ENCODE results near the gene CCDC87. TPM values are rescaled to one million over a fixed set of nuclear protein-coding genes. Genes with fewer than 3 reads are reported as not detected.

The CCDC87 gene
- total RNA-seq, 1 experiment from 2014 or later = 2.0 TPM

GRCh38 chr11:66593650-66594049 lies 787 bp upstream of the CCDC87 start:
- H3K27me3 ChIP-seq (ENCODE audit: control insufficient read depth, insufficient read depth, low read length) = no peaks in the 10 kb centered on the region
- H3K9me3 ChIP-seq (ENCODE audit: control insufficient read depth, insufficient read depth, low read depth, low read length) = no peaks in the 10 kb centered on the region; the same call in 1 of the 2 replicates
- intact Hi-C loops (cut with micrococcal nuclease; ENCODE audit: unreplicated experiment) (no loop called here), in situ Hi-C loops (cut with HindIII; ENCODE audit: low pct_unique_long_range_greater_than_20kb, low sequenced_read_pairs) (no loop called here)
- CTCF ChIA-PET = interaction anchor here (0.7 kb wide), 1 partner anchor 241 kb away, joined by 3 read pairs; no protein-coding TSS in a partner anchor
- H3K4me3 ChIP-seq (ENCODE audit: low read depth in 2 of 2, low read length in 2 of 2) = peak overlapping the region; percentile 88 to 95
- H3K36me3 ChIP-seq (ENCODE audit: control insufficient read depth, insufficient read depth, low read length) = no peaks in the 10 kb centered on the region
- TF ChIP-seq SIN3A (IDR thresholded peaks at IDR 0.05; ENCODE audit: borderline replicate concordance, insufficient read depth, low read depth, low read length) = no peak
- no peak for TF ChIP-seq CTCF (IDR thresholded peaks at IDR 0.05)
- TF ChIP-seq TCF7L2 (IDR thresholded peaks at IDR 0.05; ENCODE audit: low read depth, low read length) = no peak
- TF ChIP-seq POLR2AphosphoS5 (IDR thresholded peaks at IDR 0.05; ENCODE audit: low read depth, low read length) = no peak
- TF ChIP-seq REST (IDR thresholded peaks at IDR 0.05; ENCODE audit: insufficient read depth in 1 of 2, low read depth in 2 of 2, low read length in 1 of 2) = no peak
- peaks cover 8% of the 10 kb centered on the region for H3K4me1 ChIP-seq (ENCODE audit: control insufficient read depth, insufficient read depth, low read length)
- POLR2A ChIA-PET = no interaction called here
- ATAC-seq (no peak), DNase-seq (ENCODE audit: low read depth, low spot score) (no peak)
- peak overlapping the region; percentile 96 for H3K27ac ChIP-seq (ENCODE audit: low read length)
- no TSS peak for BruUV-seq (replicated peaks)

GRCh38 chr11:66593303-66593635 lies 406 bp upstream of the CCDC87 start:
- intact Hi-C loops (cut with micrococcal nuclease; ENCODE audit: unreplicated experiment) (no loop called here), in situ Hi-C loops (cut with HindIII; ENCODE audit: low pct_unique_long_range_greater_than_20kb, low sequenced_read_pairs) (no loop called here)
- ChIA-PET CTCF (interaction anchor here (0.7 kb wide), 1 partner anchor 241 kb away, joined by 3 read pairs; no protein-coding TSS in a partner anchor), POLR2A (interaction anchor here (0.7 kb wide), 1 partner anchor 51 kb away, joined by 4 read pairs; no protein-coding TSS in a partner anchor)
- DNase-seq (ENCODE audit: low read depth, low spot score) = no peak
- no peaks in the 10 kb centered on the region for H3K27me3 ChIP-seq (ENCODE audit: control insufficient read depth, insufficient read depth, low read length)
- peak overlapping the region; percentile 96 for H3K27ac ChIP-seq (ENCODE audit: low read length)
- peaks cover 8% of the 10 kb centered on the region for H3K4me1 ChIP-seq (ENCODE audit: control insufficient read depth, insufficient read depth, low read length)
- TF ChIP-seq TCF7L2 (IDR thresholded peaks at IDR 0.05; ENCODE audit: low read depth, low read length) (no peak), POLR2AphosphoS5 (IDR thresholded peaks at IDR 0.05; ENCODE audit: low read depth, low read length) (no peak), CTCF (IDR thresholded peaks at IDR 0.05) (no peak), REST (IDR thresholded peaks at IDR 0.05; ENCODE audit: insufficient read depth in 1 of 2, low read depth in 2 of 2, low read length in 1 of 2) (no peak), SIN3A (IDR thresholded peaks at IDR 0.05; ENCODE audit: borderline replicate concordance, insufficient read depth, low read depth, low read length) (no peak)
- H3K9me3 ChIP-seq (ENCODE audit: control insufficient read depth, insufficient read depth, low read depth, low read length) = no peaks in the 10 kb centered on the region; the same call in 1 of the 2 replicates
- peak overlapping the region; percentile 88 to 95 for H3K4me3 ChIP-seq (ENCODE audit: low read depth in 2 of 2, low read length in 2 of 2)
- ATAC-seq = peak; percentile 42
- H3K36me3 ChIP-seq (ENCODE audit: control insufficient read depth, insufficient read depth, low read length) = no peaks in the 10 kb centered on the region
- BruUV-seq (replicated peaks) = TSS peak; percentile 92

Data from Panc1 (cell line).